Measurements from ENCODE around the gene LPO. TPM values are rescaled to one million over a fixed set of nuclear protein-coding genes. Genes with fewer than 3 reads are reported as not detected.
A peak's percentile ranks its signal among the peaks of the same experiment; 100 is the strongest.

The LPO gene
- total RNA-seq, 1 donor from 2014 or later: not detected

DNA sequence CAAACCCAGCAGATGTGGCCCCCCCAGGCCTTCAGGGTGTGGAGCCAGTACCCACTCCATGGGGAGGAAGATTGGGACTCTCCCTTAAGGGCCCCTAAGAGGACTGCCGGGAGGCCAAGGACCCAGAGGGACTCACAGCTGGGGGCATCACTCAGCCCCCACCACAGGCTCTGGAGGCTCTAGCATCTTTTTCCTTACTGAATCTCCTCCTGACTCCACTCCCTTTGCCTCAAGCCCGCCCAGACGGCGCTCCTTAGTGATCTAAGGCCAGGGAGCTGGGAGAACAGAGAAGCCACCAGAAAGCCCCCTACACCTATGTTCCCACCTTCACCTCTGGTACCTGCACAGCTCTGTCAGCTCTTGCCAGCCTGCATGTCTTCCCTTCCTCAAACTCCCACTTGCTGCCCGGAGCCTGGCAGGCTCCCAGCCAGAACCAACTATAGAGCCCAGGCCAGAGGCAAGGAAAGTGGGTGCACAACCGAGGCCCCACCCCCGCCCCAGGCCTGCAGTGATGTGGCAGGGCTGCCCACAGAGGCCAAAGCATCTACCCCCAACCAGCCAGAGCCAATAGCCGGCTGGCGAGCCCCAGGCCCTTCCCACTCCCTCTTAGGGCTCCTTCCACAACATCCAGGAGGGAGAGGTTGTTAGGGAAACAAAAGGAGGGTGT lies 64.7 kb downstream of the LPO start:
- H3K9me3 Mint-ChIP-seq: no peaks in the 10 kb centered on the region
- H3K36me3 Mint-ChIP-seq (ENCODE audit: low read depth): no peaks in the 10 kb centered on the region
- CTCF ChIA-PET: interaction anchor here (1.0 to 3.2 kb wide), 4 partner anchors 11 to 151 kb away, joined by 3 to 12 read pairs (median 5); no protein-coding TSS in a partner anchor
- H3K27ac Mint-ChIP-seq: no peak overlapping the region
- no peaks in the 10 kb centered on the region for H3K27me3 Mint-ChIP-seq
- TF ChIP-seq, protein P1, sequence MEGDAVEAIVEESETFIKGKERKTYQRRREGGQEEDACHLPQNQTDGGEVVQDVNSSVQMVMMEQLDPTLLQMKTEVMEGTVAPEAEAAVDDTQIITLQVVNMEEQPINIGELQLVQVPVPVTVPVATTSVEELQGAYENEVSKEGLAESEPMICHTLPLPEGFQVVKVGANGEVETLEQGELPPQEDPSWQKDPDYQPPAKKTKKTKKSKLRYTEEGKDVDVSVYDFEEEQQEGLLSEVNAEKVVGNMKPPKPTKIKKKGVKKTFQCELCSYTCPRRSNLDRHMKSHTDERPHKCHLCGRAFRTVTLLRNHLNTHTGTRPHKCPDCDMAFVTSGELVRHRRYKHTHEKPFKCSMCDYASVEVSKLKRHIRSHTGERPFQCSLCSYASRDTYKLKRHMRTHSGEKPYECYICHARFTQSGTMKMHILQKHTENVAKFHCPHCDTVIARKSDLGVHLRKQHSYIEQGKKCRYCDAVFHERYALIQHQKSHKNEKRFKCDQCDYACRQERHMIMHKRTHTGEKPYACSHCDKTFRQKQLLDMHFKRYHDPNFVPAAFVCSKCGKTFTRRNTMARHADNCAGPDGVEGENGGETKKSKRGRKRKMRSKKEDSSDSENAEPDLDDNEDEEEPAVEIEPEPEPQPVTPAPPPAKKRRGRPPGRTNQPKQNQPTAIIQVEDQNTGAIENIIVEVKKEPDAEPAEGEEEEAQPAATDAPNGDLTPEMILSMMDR (IDR thresholded peaks at IDR 0.05): no peak
- peaks cover 7% of the 10 kb centered on the region for H3K4me1 Mint-ChIP-seq
- ATAC-seq (ENCODE audit: low read depth) (no peak), DNase-seq (no peak)
- no peak overlapping the region for H3K4me3 Mint-ChIP-seq
- POLR2A ChIA-PET: interaction anchor here (0.6 kb wide), 1 partner anchor 328 kb away, joined by 3 read pairs; no protein-coding TSS in a partner anchor
- intact Hi-C loops (cut with micrococcal nuclease): loop anchor here (5.0 kb wide), 1 partner anchor 56 kb away; no protein-coding TSS in a partner anchor

DNA sequence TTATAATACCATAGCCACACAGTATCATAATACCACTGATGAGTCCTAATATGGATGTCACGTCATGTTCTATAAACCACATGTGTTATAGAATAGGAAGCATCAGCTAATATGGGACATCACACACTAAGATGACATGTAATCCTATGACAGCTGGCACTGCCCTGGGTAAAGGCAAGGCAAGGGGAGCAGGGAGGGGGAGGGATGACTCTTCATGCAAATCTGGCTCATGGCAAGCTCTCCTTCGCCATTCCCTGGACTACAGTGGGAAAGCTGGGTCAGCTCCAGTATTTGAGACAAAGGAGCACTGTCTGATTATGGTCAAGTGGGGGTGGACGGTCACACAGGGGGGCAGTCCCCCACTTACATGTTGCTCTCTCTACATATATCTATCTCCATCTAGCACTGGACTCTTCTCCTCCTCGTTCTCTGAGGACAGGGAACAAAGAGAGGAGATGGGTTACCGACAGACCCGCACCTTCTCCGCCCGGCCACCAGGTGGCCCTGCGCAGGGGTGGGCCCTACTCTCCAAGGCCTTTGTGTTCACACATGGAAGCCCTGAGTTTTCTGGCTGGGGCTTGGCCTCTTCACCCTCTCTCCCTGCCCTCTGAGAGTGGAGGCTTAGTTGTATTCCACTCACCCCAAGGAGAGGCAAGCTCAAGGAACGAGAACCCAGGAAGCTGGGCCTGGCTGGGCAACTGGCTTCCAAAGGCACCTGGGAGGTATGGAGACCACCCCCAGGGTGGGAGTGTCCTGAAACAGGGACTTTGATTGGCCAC lies 65.8 kb downstream of the LPO start:
- no peak for DNase-seq
- Mint-ChIP-seq H3K9me3 (no peaks in the 10 kb centered on the region), H3K36me3 (ENCODE audit: low read depth) (no peaks in the 10 kb centered on the region), H3K27ac (no peak overlapping the region), H3K4me1 (peaks cover 7% of the 10 kb centered on the region), H3K4me3 (no peak overlapping the region), H3K27me3 (no peaks in the 10 kb centered on the region)
- TF ChIP-seq, protein P1 (IDR thresholded peaks at IDR 0.05): peak; percentile 32
- CTCF ChIA-PET: interaction anchor here (0.6 to 3.2 kb wide), 12 partner anchors 10 to 150 kb away, joined by 3 to 12 read pairs (median 5); partner anchors contain the start of gene RNF43
- ATAC-seq (ENCODE audit: low read depth): peak; percentile 96
- intact Hi-C loops (cut with micrococcal nuclease): loop anchor here (1.0 to 5.0 kb wide), 2 partner anchors 57 to 143 kb away; no protein-coding TSS in a partner anchor
- POLR2A ChIA-PET: interaction anchor here (0.6 to 2.1 kb wide), 4 partner anchors 18 to 40 kb away, joined by 4 to 8 read pairs (median 6); partner anchors contain the start of gene TSPOAP1

DNA sequence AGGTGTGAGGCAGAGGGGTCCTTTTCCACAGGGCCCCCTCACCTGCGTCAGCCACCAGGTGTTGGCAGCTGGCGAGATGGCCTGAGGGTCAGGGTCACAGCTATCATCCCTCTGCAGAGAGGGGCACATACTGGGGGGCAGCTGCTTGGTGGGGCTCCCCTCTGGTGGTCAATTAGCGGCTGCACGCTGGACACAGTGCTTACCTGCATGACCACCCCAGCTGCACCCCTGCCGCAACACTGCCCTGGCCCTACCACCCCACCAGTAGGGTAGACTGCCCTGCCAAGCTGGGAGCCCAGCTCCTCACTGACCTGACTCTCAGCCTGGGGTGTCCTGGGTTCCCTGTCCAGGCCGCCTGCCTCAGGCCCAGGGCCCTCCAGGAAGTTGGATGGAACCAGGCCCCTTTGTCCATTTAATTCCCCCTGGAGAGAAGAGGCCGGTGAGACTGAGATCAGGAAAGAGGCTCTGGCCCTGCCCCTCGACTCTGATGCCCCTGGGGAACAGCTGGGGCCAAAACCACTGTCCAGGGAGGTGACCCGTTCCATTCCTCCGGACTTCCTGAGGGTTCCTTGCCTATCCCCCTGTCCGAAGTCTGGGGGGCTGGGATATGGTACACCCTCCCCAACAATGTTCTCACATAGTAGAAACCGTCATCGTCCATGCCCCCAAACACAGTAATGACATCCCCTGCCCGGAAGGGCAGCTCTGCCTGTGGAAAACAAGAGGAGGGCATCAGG lies 66.5 kb downstream of the LPO start:
- DNase-seq: no peak
- TF ChIP-seq, protein P1 (IDR thresholded peaks at IDR 0.05): no peak
- Mint-ChIP-seq H3K27me3 (no peaks in the 10 kb centered on the region), H3K4me3 (no peak overlapping the region), H3K4me1 (peaks cover 7% of the 10 kb centered on the region), H3K9me3 (no peaks in the 10 kb centered on the region), H3K27ac (no peak overlapping the region), H3K36me3 (ENCODE audit: low read depth) (no peaks in the 10 kb centered on the region)
- ChIA-PET CTCF (interaction anchor here (1.0 to 3.2 kb wide), 9 partner anchors 9 to 169 kb away, joined by 3 to 12 read pairs (median 5); partner anchors contain the start of gene RNF43), POLR2A (interaction anchor here (1.1 to 2.1 kb wide), 3 partner anchors 23 to 39 kb away, joined by 4 to 8 read pairs (median 6); partner anchors contain the start of gene TSPOAP1)
- intact Hi-C loops (cut with micrococcal nuclease): loop anchor here (1.0 to 5.0 kb wide), 2 partner anchors 58 to 142 kb away; no protein-coding TSS in a partner anchor
- no peak for ATAC-seq (ENCODE audit: low read depth)

DNA sequence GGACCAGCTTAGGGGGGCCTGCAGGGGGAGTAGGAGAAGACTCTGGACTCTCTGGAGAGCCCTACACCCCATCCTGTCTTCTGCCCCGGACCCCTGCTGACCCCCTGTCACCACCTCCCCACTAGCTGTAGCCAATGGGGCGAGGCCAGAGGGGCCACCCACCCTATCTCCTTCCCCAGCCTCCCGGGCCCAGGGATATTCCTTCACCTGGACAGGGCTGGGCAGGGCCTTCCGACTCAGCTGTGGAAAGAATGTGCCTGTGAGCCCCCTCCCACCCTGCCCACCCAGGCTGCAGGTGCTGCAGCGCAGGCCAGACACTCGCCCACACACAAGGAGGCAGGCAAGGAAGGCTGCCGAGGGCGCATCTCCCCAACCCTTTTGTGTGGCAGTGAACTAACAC lies 67.2 kb downstream of the LPO start:
- Mint-ChIP-seq H3K9me3 (no peaks in the 10 kb centered on the region), H3K27ac (no peak overlapping the region), H3K27me3 (no peaks in the 10 kb centered on the region), H3K4me1 (peaks cover 7% of the 10 kb centered on the region), H3K36me3 (ENCODE audit: low read depth) (no peaks in the 10 kb centered on the region), H3K4me3 (no peak overlapping the region)
- ChIA-PET POLR2A (interaction anchor here (2.1 kb wide), 1 partner anchor 23 kb away, joined by 8 read pairs; the partner anchor contains the start of gene TSPOAP1), CTCF (interaction anchor here (1.0 to 3.2 kb wide), 4 partner anchors 9 to 168 kb away, joined by 3 to 12 read pairs (median 4); no protein-coding TSS in a partner anchor)
- no peak for DNase-seq
- intact Hi-C loops (cut with micrococcal nuclease): no loop called here
- TF ChIP-seq, protein P1 (IDR thresholded peaks at IDR 0.05): no peak
- no peak for ATAC-seq (ENCODE audit: low read depth)

Data from activated B cell treated with CpG ODN at 0.5 μM for 24 hours (primary cell).